ENCODE data around the gene DDR1.

DNA sequence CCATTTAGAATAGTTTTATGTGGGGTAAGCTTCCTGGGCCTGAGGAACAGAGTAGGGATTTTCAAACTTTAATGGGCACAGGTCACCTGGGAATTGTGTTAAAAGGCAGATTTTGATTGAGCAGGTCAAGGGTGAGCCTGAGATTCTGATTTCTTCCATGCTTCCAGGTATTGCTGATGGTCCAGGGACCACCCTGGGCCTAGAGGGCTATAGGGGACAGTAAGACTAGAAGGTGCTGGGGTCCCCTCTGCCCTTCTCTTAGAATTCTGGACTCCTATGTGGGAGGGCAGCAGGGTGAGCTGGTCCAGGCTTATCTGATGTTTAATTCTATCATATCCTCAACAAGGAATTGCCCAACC lies 2.6 kb downstream of the DDR1 start:
- TF ChIP-seq EZH2 (IDR thresholded peaks at IDR 0.05) = no peak
- no peak for TF ChIP-seq POLR2AphosphoS5 (IDR thresholded peaks at IDR 0.05; ENCODE audit: borderline replicate concordance, low read depth, low read length)
